ENCODE results near the gene ANKS1A. TPM values are rescaled to one million over a fixed set of nuclear protein-coding genes. Genes with fewer than 3 reads are reported as not detected.

Gene ANKS1A
- total RNA-seq, 1 experiment from 2014 or later: 14.4 TPM

DNA sequence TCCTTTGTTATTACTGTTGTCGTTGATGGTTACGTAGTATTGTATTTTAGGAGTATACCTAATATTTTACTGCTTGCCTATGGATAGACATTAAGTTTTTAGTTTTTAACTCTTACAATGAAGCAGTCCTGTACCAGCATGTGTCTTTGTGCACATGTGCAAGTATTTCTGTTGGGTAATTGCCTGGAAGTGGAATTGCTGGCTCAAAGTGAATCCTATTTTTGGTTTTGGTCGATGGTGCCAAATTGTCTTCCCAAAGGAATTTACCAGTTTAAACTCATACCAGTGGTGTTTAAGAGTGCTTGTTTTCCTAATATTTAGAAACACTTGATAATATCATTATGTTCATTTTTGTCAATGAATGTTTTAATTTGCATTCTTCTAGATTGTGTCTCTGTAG, 75.5 kb downstream of the ANKS1A start:
- CTCF ChIA-PET: no interaction called here
- no TSS peak for BruUV-seq (replicated peaks)
- no peak overlapping the region for H3K27ac ChIP-seq (ENCODE audit: low read length)
- ATAC-seq (no peak), DNase-seq (ENCODE audit: low read depth, low spot score) (no peak)
- intact Hi-C loops (cut with micrococcal nuclease; ENCODE audit: unreplicated experiment) (no loop called here), in situ Hi-C loops (cut with HindIII; ENCODE audit: low pct_unique_long_range_greater_than_20kb, low sequenced_read_pairs) (no loop called here)
- TF ChIP-seq SIN3A (IDR thresholded peaks at IDR 0.05; ENCODE audit: borderline replicate concordance, insufficient read depth, low read depth, low read length): no peak
- no peak for TF ChIP-seq REST (IDR thresholded peaks at IDR 0.05; ENCODE audit: insufficient read depth in 1 of 2, low read depth in 2 of 2, low read length in 1 of 2)
- TF ChIP-seq TCF7L2 (IDR thresholded peaks at IDR 0.05; ENCODE audit: low read depth, low read length): no peak
- TF ChIP-seq POLR2AphosphoS5 (IDR thresholded peaks at IDR 0.05; ENCODE audit: low read depth, low read length): no peak
- TF ChIP-seq, protein P1, sequence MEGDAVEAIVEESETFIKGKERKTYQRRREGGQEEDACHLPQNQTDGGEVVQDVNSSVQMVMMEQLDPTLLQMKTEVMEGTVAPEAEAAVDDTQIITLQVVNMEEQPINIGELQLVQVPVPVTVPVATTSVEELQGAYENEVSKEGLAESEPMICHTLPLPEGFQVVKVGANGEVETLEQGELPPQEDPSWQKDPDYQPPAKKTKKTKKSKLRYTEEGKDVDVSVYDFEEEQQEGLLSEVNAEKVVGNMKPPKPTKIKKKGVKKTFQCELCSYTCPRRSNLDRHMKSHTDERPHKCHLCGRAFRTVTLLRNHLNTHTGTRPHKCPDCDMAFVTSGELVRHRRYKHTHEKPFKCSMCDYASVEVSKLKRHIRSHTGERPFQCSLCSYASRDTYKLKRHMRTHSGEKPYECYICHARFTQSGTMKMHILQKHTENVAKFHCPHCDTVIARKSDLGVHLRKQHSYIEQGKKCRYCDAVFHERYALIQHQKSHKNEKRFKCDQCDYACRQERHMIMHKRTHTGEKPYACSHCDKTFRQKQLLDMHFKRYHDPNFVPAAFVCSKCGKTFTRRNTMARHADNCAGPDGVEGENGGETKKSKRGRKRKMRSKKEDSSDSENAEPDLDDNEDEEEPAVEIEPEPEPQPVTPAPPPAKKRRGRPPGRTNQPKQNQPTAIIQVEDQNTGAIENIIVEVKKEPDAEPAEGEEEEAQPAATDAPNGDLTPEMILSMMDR (IDR thresholded peaks at IDR 0.05): no peak
- no peaks in the 10 kb centered on the region for H3K36me3 ChIP-seq (ENCODE audit: control insufficient read depth, insufficient read depth, low read length)
- no peak overlapping the region for H3K4me3 ChIP-seq (ENCODE audit: low read depth in 2 of 2, low read length in 2 of 2)
- POLR2A ChIA-PET: no interaction called here
- H3K27me3 ChIP-seq (ENCODE audit: control insufficient read depth, insufficient read depth, low read length): no peaks in the 10 kb centered on the region
- no peaks in the 10 kb centered on the region for H3K9me3 ChIP-seq (ENCODE audit: control insufficient read depth, insufficient read depth, low read depth, low read length)
- no peaks in the 10 kb centered on the region for H3K4me1 ChIP-seq (ENCODE audit: control insufficient read depth, insufficient read depth, low read length)

DNA sequence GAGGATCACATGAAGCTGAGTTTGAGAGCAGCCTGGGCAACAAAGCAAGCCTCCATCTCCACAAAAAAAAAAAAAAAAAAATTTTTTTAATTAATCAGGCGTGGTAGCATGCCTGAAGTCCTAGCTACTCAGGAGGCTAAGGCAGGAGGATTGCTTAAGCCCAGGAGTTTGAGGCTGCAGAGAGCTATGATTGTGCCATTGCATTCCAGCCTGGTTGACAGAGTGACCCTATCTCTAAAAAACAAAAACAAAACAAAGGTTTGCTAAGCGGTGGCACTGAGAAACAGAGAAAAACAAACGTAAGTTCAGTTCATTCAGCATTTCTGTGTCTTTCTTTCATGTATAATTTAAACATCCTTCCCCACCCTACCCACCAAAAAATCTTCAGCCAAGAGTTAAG, 78.4 kb downstream of the ANKS1A start:
- TF ChIP-seq SIN3A (IDR thresholded peaks at IDR 0.05; ENCODE audit: borderline replicate concordance, insufficient read depth, low read depth, low read length): no peak
- TF ChIP-seq REST (IDR thresholded peaks at IDR 0.05; ENCODE audit: insufficient read depth in 1 of 2, low read depth in 2 of 2, low read length in 1 of 2): no peak
- TF ChIP-seq, protein P1 (IDR thresholded peaks at IDR 0.05): no peak
- no peak for TF ChIP-seq POLR2AphosphoS5 (IDR thresholded peaks at IDR 0.05; ENCODE audit: low read depth, low read length)
- no peak for TF ChIP-seq TCF7L2 (IDR thresholded peaks at IDR 0.05; ENCODE audit: low read depth, low read length)
- ChIA-PET POLR2A (no interaction called here), CTCF (interaction anchor here (0.5 kb wide), 1 partner anchor 117 kb away, joined by 5 read pairs; no protein-coding TSS in a partner anchor)
- H3K4me1 ChIP-seq (ENCODE audit: control insufficient read depth, insufficient read depth, low read length): no peaks in the 10 kb centered on the region
- in situ Hi-C loops (cut with HindIII; ENCODE audit: low pct_unique_long_range_greater_than_20kb, low sequenced_read_pairs) (no loop called here), intact Hi-C loops (cut with micrococcal nuclease; ENCODE audit: unreplicated experiment) (no loop called here)
- H3K27me3 ChIP-seq (ENCODE audit: control insufficient read depth, insufficient read depth, low read length): no peaks in the 10 kb centered on the region
- DNase-seq (ENCODE audit: low read depth, low spot score) (no peak), ATAC-seq (no peak)
- no peaks in the 10 kb centered on the region for H3K9me3 ChIP-seq (ENCODE audit: control insufficient read depth, insufficient read depth, low read depth, low read length)
- BruUV-seq (replicated peaks): no TSS peak
- no peaks in the 10 kb centered on the region for H3K36me3 ChIP-seq (ENCODE audit: control insufficient read depth, insufficient read depth, low read length)
- no peak overlapping the region for H3K4me3 ChIP-seq (ENCODE audit: low read depth in 2 of 2, low read length in 2 of 2)
- H3K27ac ChIP-seq (ENCODE audit: low read length): no peak overlapping the region
